Activated gamma-delta T cell treated with anti-CD3 and anti-CD28 coated beads, Interleukin-2, amount 50 U/mL, for 16 hours (primary cell): ENCODE measurements around the gene STEAP4.
"Not testable (repeated sequence)": the region's sequence is repeated elsewhere in the genome, so short reads cannot be mapped to it uniquely, and the experiment has no call there.

ENCODE experiments used
- DNase-seq: peaks from one replicate; pipeline ENCODE4 v3.0.0-alpha.2; 2020; ENCODE audit warnings: low read depth

Gene STEAP4

DNA sequence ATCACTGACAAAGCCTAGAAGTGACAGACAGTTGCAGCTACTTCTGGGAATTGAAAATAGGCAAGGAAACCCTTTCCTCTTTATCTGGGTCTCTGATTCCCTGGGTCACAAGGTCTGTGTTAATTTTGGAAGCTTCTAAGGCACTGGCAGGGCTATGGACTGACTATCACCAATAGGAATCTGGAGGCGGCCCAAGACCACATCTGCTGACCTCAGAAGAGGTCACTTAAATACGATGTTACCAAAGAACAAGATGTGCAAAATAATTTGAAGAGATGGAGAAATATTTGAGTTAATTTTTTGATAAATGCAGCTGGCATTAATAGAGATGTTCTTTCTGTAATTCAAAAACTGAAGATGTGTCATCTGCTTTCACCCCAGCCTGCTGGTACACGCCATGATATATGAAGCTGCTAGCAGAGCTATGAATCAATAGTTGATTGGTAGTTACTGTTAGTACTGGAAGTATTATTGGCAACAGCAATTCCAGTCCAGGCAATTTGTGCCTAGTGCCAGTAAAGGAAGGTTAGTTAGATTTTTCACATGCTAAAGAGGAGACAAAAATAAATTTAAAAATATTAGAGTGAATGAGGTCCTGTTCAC lies 5.5 kb upstream of the STEAP4 start:
- no peak for DNase-seq

- no peak for DNase-seq
These were observed 5.0 kb upstream of the STEAP4 start for GRCh38 chr7:88311675-88312036.

DNA sequence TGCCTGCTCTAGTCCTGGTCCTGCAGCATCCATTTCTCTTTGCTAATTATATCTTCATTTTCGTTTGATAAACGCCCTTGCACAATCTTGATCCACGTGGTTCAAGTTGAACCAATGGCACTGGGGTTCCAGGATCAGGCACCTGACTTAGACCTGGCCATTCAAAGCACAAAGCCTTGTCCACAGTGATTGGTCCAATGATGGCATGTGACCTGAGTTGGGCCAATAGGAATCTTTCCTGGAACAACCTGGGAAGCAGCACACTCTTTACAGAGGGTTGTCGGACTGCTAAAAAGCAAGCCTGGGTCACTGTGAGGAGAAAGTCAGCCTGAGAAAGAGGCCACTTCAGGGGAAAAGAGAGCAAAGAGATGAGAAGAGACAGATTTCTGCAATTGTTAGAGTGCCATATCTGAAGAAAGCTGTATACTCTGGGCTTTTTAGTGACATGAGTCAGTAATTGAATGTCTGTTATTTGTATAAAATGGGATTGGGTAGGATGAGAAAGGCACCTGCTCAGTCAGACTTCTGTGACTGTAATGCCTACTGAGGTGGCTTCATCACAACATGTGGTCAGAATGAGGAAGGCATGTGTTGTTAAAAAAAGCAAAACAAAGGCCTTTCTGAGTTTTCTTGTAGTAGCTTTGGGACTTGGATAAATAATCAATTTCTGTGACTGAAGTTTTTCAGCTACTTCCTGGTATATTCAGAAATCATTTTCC lies 4.4 kb upstream of the STEAP4 start:
- DNase-seq = no peak

DNA sequence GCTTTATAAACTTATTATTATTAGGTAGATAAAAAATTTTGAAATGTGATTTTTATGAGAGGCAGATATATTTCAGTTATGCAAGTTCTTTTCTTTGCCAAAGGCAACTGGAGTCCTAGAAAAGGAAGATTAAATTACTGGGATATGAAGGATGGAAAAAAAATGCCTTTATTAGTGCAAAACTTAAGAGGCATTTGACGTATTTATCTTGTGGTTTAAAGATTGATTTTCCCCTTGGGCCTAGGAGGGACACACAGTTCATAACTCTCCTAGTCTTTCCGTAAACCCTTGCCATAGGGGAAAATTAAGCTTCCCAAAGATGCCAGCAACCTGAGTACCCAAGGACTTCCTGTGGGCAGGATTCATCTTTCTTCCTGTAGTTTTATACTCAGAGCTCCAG lies 3.1 kb upstream of the STEAP4 start:
- no peak for DNase-seq

- no peak for DNase-seq
These were observed 1.1 kb upstream of the STEAP4 start for GRCh38 chr7:88307823-88308222.

DNA sequence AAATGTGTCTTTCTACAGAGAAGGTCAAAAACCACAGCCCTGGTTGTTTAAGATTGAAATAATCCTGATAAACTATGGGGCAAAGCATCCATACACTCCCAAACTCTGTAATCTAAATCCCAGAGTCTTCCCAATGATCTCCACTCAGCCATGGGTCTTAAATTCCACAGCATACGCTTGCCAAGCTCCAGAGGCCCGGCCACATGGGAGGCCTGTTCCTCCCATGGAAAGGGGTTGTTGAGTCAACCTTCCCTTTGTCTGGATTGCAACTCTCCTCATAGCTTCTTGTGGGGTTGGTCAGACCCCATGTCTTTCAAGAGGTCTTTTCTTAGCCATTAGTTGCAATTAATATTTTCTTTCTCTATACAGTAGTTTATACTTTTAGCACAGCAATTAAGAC lies 718 bp upstream of the STEAP4 start:
- no peak for DNase-seq

DNA sequence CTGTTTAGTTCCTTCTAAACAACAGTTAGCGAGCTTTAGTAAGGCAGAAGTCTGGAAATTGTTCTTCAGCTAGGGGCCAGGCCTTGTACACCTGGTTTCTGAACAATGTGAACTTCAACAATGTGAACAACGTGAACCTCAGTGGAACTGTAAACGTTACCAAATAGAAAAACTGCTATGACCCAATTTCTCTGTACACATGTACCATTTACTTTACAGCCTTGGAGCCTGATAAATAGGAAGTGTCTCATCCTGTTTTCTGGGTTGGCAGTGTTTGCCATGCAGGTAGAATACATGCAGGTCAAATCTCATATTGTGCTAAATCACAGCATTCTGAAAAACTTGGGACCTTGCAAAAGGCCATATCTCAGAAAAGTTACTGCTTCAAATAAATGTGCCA lies 1.6 kb downstream of the STEAP4 start:
- DNase-seq = no peak

DNA sequence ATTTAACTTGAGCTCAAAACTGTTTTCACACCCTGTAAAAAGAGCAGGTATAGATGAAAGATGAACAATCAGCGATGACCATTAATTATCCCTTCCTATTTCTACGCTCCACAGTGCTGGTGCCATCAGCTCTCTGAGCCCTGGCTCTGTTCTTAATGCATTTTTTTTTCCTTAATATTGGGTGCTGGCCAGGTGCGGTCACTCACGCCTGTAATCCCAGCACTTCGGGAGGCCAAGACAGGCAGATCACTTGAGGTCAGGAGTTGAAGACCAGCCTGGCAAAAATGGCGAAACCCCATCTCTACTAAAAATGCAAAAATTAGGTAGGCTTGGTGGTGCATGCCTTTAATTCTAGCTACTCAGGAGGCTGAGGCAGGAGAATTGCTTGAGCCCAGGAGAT lies 4.2 kb downstream of the STEAP4 start:
- no peak for DNase-seq

DNA sequence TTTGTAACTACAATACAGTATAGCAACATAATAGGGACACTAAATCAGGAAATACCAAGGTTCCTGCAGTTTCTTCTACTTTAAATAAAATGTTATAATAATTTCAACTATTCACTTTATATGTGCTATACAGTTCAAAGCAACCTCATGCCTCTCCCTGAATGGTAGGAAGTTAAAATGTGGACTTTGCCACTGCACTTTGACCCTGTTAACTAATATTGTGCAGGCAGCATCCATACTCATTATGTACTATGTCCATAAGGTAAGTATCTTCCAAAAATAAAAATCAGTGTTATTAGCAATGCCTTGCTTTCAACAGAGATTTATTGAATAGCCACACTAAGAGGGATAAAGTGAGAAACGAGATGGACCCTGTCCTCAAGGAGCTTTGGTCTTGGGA lies 4.8 kb downstream of the STEAP4 start:
- no peak for DNase-seq

DNA sequence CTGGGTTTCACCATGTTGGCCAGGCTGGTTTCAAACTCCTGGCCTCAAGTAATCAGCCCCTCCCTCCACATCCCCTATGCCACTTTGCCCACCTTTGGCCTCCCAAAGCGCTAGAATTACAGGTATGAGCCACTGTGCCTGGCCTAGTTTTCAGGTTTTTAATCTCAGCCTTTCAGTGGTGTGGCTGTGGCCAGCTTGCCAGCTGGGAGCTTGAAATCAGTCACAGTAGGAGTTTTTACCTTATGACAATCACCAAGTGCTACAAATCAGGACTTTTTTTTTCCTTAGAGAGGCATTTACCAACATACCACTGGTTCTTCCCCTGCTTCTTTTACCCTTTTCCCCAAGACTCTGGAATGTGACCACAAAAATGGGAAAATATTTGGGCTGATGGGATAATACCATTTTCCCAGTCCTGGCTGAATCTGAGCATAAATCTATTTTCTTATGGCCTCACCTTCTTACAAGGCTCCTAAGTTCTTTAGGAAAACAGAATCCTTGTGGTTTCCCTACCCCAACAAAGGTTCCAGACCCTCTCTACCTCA lies 6.2 kb downstream of the STEAP4 start:
- DNase-seq = no peak

DNA sequence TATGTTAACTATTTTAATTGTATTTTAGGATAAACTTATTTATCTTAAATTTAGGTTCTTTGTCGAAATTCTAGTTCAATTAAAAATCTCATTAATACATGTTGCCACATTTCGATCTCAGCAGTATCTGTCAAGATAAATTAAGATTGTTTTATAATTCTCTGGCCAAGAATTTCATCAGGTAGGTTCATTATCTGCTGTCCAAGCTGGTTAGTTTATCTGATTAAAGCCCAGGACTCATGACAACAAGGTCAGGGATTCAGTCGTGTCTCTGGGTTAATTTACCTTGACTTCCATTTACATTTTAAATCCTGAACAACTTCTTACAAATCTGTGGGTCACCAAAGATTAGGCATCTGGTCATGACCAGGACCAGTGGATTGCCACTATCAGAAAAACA lies 7.6 kb downstream of the STEAP4 start:
- DNase-seq = no peak

- DNase-seq = no peak
These were observed 12.8 kb downstream of the STEAP4 start for GRCh38 chr7:88293866-88294265.

DNA sequence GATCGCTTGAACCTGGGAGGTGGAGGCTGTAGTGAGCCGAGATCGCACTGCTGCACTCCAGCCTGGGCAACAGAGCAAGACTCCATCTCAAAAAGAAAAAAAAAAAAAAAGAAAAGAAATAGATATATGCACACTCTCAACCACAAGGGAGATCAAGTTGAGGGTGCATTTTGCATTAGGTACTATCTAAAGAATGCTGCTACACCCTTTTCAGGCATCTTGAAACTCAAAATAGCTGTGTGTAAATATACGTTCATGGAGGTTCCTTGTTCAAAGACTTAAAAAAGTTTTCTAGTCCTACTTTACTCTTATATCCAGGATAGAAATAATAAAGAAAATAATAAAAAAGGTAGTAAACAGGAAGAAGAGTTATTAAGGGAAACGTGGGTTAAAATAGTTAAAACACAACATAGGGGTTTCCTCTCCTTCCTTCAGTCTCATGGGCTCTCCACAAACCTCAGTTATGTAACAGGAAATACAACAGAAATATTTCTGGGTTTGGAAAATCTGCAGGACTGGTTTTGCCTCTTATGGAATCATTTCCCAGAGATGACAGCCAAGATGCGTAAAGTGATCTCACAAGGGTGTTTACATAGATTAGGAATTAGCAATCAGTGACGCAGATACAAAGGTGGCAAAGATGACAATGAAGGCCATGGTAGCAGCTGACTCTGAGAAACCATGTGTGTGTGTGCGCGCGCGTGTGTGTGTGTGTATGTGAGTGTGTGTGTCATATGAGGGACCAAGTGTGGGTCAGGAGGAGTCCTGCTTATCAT lies 15.1 kb downstream of the STEAP4 start:
- DNase-seq = no peak

- no peak for DNase-seq
These were observed 16.2 kb downstream of the STEAP4 start for GRCh38 chr7:88290491-88290890.

GRCh38 chr7:88289564-88290025 lies 17.1 kb downstream of the STEAP4 start:
- no peak for DNase-seq

DNA sequence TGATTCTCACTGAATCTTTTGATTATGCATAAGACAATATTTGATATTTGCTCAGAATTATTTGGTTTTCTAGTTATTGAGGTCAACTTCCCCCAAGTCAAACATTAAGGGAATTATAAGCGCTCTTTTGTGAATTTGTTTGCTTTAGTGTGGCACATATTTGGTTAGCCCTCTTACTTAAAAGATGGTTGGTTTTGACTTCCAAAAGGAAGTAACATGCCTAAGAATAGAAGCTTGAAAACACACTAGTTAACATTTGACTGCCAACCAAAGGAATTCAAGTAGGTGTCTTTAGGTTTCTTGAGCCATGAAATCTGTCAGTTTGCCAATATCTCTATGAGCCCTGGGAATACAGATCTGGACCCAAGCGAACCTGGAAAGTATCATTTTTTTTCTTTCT lies 24.9 kb downstream of the STEAP4 start:
- no peak for DNase-seq

GRCh38 chr7:88280801-88281200 lies 25.9 kb downstream of the STEAP4 start:
- no peak for DNase-seq

GRCh38 chr7:88279323-88279722 lies 27.4 kb downstream of the STEAP4 start:
- no peak for DNase-seq

GRCh38 chr7:88278881-88279280 lies 27.8 kb downstream of the STEAP4 start:
- no peak for DNase-seq

GRCh38 chr7:88276605-88277153 lies 30.0 kb downstream of the STEAP4 start:
- no peak for DNase-seq

DNA sequence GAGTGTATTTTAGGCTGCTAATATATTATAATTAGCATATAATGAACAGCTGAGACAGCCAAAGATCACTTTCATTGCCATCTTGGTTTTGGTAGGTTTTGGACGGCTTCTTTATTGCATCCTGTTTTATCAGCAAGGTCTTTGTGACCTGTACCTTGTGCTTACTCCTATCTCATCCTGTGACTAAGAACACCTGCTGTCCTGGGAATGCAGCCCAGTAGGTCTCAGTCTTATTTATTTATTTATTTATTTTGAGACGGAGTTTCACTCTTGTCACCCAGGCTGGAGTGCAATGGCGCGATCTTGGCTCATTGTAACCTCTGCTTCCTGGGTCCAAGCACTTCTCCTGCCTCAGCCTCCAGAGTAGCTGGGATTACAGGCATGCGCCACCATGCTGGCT lies 31.8 kb downstream of the STEAP4 start:
- not testable (repeated sequence) for DNase-seq

- DNase-seq = no peak
These were observed 37.1 kb downstream of the STEAP4 start for GRCh38 chr7:88269586-88269985.

DNA sequence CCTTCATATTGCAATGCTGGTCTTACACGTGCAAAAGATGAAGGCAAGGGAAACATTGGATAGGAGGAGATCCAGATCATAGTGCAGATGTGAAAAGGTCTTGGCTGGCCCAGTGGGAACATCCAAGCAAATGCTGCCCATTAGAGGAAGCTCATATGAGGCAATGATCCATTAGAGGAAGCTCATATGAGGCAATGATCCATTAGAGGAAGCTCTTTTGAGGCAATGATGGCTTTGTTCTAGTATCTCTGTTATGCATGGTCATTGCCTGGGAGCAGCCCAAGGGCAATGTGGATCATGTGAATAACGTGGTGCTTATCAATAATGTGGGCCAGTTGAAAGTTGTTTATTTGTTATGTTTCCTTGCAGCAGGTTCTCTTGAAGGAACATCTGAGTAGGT lies 37.8 kb downstream of the STEAP4 start:
- DNase-seq = no peak
